Measurements from ENCODE around the gene HES5. TPM values are rescaled to one million over a fixed set of nuclear protein-coding genes. Genes with fewer than 3 reads are reported as not detected.

Gene HES5
- total RNA-seq, 1 donor from 2014 or later, result 4.5 TPM

DNA sequence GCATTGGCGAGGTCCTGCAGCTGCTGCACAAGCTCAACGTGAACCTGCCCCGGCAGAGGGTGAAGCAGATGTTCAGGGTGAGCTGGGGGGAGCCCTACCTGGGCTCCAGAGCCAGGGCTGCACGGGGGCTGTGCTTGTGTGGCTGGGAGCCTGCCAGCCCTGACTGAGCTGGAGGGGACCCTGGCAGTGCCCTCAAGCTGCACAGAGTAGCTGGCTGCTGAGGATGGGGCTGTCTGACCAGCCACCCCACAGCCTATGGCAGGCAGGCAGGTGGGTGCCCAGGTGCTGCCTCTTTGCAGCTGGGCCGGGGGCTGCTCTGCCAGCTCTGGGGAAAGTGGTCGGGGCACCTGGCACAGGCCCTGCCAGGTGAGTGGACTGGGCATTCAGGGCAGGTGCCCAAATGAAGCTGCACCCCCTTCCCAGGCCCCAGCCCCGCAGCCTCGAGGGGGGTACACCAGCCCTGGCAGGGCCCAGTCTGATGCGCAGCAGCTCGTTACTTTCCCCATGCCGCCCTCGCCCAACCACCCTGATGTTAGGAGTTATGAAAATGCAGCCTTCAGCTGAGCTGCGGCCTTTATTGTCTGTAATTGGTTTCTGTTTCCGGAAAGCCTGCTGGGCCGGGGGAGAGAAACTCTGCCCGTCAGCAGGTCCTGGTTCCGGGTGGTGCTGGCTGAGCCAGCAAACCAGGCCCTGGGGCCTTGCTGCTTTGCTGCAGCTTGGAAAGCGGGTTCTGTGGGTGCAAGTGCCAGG is 49.7 kb downstream of the HES5 start:
- Mint-ChIP-seq H3K9me3 (no peaks in the 10 kb centered on the region), H3K27me3 (peaks cover 3% of the 10 kb centered on the region), H3K4me3 (no peak overlapping the region), H3K36me3 (no peaks in the 10 kb centered on the region), H3K27ac (no peak overlapping the region), H3K4me1 (ENCODE audit: unreplicated experiment) (no peaks in the 10 kb centered on the region)
- TF ChIP-seq, protein P1, sequence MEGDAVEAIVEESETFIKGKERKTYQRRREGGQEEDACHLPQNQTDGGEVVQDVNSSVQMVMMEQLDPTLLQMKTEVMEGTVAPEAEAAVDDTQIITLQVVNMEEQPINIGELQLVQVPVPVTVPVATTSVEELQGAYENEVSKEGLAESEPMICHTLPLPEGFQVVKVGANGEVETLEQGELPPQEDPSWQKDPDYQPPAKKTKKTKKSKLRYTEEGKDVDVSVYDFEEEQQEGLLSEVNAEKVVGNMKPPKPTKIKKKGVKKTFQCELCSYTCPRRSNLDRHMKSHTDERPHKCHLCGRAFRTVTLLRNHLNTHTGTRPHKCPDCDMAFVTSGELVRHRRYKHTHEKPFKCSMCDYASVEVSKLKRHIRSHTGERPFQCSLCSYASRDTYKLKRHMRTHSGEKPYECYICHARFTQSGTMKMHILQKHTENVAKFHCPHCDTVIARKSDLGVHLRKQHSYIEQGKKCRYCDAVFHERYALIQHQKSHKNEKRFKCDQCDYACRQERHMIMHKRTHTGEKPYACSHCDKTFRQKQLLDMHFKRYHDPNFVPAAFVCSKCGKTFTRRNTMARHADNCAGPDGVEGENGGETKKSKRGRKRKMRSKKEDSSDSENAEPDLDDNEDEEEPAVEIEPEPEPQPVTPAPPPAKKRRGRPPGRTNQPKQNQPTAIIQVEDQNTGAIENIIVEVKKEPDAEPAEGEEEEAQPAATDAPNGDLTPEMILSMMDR (conservative IDR thresholded peaks at IDR 0.05), result no peak
- DNase-seq (ENCODE audit: extremely low spot score, unreplicated experiment), result no peak

DNA sequence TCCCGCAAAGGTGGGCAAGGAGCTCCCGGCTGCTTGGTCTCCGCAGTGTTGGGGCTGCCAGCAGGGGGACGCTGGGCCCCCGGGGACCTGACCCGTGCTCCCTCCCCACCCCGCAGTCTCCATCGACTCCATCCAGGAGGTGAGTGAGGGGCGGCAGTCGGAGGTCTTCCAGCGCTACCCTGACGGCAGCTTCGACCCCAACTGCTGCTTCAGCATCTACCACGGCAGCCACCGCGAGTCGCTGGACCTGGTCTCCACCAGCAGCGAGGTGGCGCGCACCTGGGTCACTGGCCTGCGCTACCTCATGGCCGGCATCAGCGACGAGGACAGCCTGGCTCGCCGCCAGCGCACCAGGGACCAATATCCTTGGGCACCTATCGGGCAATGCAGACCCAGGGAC is 50.4 kb downstream of the HES5 start:
- Mint-ChIP-seq H3K4me1 (ENCODE audit: unreplicated experiment) (no peaks in the 10 kb centered on the region), H3K9me3 (no peaks in the 10 kb centered on the region), H3K36me3 (no peaks in the 10 kb centered on the region), H3K27me3 (peaks cover 3% of the 10 kb centered on the region), H3K27ac (no peak overlapping the region), H3K4me3 (no peak overlapping the region)
- TF ChIP-seq, protein P1 (conservative IDR thresholded peaks at IDR 0.05), result no peak
- no peak for DNase-seq (ENCODE audit: extremely low spot score, unreplicated experiment)

DNA sequence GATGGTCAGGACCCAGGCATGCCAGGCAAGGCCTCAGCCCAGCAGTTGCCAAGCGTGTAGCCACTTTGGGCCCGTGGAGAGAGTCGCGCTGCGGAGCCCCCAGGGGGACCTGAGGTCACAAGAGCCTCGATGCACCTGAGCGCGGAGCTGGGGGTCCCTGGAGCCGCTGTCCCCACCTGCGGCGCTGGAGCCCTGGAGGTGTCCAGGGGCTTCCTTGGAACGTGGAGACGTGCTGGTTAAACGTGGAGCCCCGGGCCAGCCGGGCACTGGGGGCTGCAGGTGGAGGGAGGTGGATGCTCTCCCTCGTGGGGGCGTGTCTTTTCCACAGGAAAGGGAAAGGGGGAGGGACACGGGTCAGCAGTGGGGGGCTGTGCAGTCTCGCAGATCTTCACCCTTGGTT is 50.9 kb downstream of the HES5 start:
- Mint-ChIP-seq H3K4me3 (no peak overlapping the region), H3K9me3 (no peaks in the 10 kb centered on the region), H3K27ac (no peak overlapping the region), H3K27me3 (peaks cover 3% of the 10 kb centered on the region), H3K4me1 (ENCODE audit: unreplicated experiment) (no peaks in the 10 kb centered on the region), H3K36me3 (no peaks in the 10 kb centered on the region)
- TF ChIP-seq, protein P1 (conservative IDR thresholded peaks at IDR 0.05), result no peak
- no peak for DNase-seq (ENCODE audit: extremely low spot score, unreplicated experiment)

Other genes with a start within 250 kb of the HES5 start
- gene MORN1, start 138.7 kb downstream of the HES5 start, total RNA-seq (ENCODE audit: low replicate concordance), result 17.7 and 27.5 TPM in 2 replicates
- gene RER1, start 138.4 kb downstream of the HES5 start, total RNA-seq (ENCODE audit: low replicate concordance), result 126 and 174 TPM in 2 replicates
- gene PEX10, start 117.7 kb downstream of the HES5 start, total RNA-seq (ENCODE audit: low replicate concordance), result 26.7 and 27.3 TPM in 2 replicates
- 0.67 and 0.82 TPM in 2 replicates for gene PLCH2, start 54.0 kb downstream of the HES5 start, total RNA-seq (ENCODE audit: low replicate concordance)
- 36.4 and 49.1 TPM in 2 replicates for gene PANK4, start 3.7 kb downstream of the HES5 start, total RNA-seq (ENCODE audit: low replicate concordance)
- gene TNFRSF14, start 26.1 kb upstream of the HES5 start, total RNA-seq (ENCODE audit: low replicate concordance), result 4.2 and 8.5 TPM in 2 replicates
- 33.7 and 40.3 TPM in 2 replicates for gene PRXL2B, start 56.5 kb upstream of the HES5 start, total RNA-seq (ENCODE audit: low replicate concordance)
- gene MMEL1, start 102.8 kb upstream of the HES5 start, total RNA-seq (ENCODE audit: low replicate concordance), result 1.1 TPM in 1 of 2 replicates, not detected in the other